MCF 10A (cell line): Measurements from ENCODE around the gene SNTG2. TPM values are rescaled to one million over a fixed set of nuclear protein-coding genes. Genes with fewer than 3 reads are reported as not detected.
"Not testable (repeated sequence)": the region's sequence is repeated elsewhere in the genome, so short reads cannot be mapped to it uniquely, and the experiment has no call there.

Experiments
- BruUV-seq: library from RNA; stranded (reverse); fragments of 400-500 nt; replicated peaks from 2 replicates; lab custom pipeline; 2021; lab: Mats Ljungman, UMichigan
- CTCF ChIA-PET: fragments of 300-600 bp; sonication (Branson Sonifier 250); formaldehyde crosslinking; extraction: SDS; loops from one replicate; lab custom pipeline; 2021; ENCODE audit warnings: antibody characterized with exemption, inconsistent platforms; lab: Yijun Ruan, JAX
- POLR2A ChIA-PET: fragments of 300-600, 350-650 bp; sonication (Branson Sonifier 250); formaldehyde crosslinking; extraction: SDS; loops from one replicate; lab custom pipeline; 2020; ENCODE audit warnings: antibody characterized with exemption, inconsistent platforms; lab: Yijun Ruan, JAX
- DNase-seq: peaks from one replicate; pipeline ENCODE4 v3.0.0-alpha.2; 2018; ENCODE audit not compliant: unreplicated experiment
- H3K27ac Mint-ChIP-seq: one replicate; pipeline ENCODE4 v1.8.0; 2022; ENCODE audit warnings: mild to moderate bottlenecking, low read depth, mixed read lengths; ENCODE audit not compliant: unreplicated experiment
- H3K27me3 Mint-ChIP-seq: one replicate; pipeline ENCODE4 v1.8.0; 2022; ENCODE audit warnings: mixed read lengths; ENCODE audit not compliant: insufficient read depth, unreplicated experiment
- H3K36me3 Mint-ChIP-seq: one replicate; pipeline ENCODE4 v1.8.0; 2022; ENCODE audit warnings: mild to moderate bottlenecking, moderate library complexity, mixed read lengths; ENCODE audit not compliant: insufficient read depth, unreplicated experiment
- H3K4me1 Mint-ChIP-seq: one replicate; pipeline ENCODE4 v1.8.0; 2022; ENCODE audit warnings: mixed read lengths; ENCODE audit not compliant: insufficient read depth, unreplicated experiment
- H3K4me3 Mint-ChIP-seq: one replicate; pipeline ENCODE4 v1.8.0; 2022; ENCODE audit warnings: mild to moderate bottlenecking, moderate library complexity, mixed read lengths; ENCODE audit not compliant: unreplicated experiment
- H3K9me3 Mint-ChIP-seq: one replicate; pipeline ENCODE4 v1.8.0; 2022; ENCODE audit warnings: mixed read lengths; ENCODE audit not compliant: unreplicated experiment
- CTCF ChIP-seq: fragments of 200-600 bp; IDR thresholded peaks from one replicate; pipeline ENCODE4 v1.8.0; 2022; ENCODE audit warnings: antibody characterized with exemption, mild to moderate bottlenecking; ENCODE audit not compliant: unreplicated experiment
- intact Hi-C: fragments of 100-400 bp; cut with micrococcal nuclease; formaldehyde crosslinking; loops from 2 replicates; pipeline ENCODE4 v1.14.1; 2022
- total RNA-seq: library from RNA; stranded (reverse); gene quantifications from 2 replicates; pipeline ENCODE4 v1.2.3, GENCODE V29; 2022

SNTG2 gene
- total RNA-seq, 1 experiment from 2014 or later = not detected

GRCh38 chr2:1104364-1104763, 153.7 kb downstream of the SNTG2 start:
- DNase-seq = no peak
- TF ChIP-seq CTCF = no peak
- H3K4me3 Mint-ChIP-seq = no peak overlapping the region
- no peaks in the 10 kb centered on the region for H3K9me3 Mint-ChIP-seq
- no peaks in the 10 kb centered on the region for H3K27me3 Mint-ChIP-seq
- no peaks in the 10 kb centered on the region for H3K4me1 Mint-ChIP-seq
- no TSS peak for BruUV-seq
- intact Hi-C loops = no loop called here
- ChIA-PET POLR2A (no interaction called here), CTCF (interaction anchor here (0.6 kb wide), 1 partner anchor 288 kb away, joined by 3 read pairs; no protein-coding TSS in a partner anchor)
- no peak overlapping the region for H3K27ac Mint-ChIP-seq
- H3K36me3 Mint-ChIP-seq = no peaks in the 10 kb centered on the region

GRCh38 chr2:1106344-1106743, 155.7 kb downstream of the SNTG2 start:
- H3K36me3 Mint-ChIP-seq, H3K27ac Mint-ChIP-seq, H3K9me3 Mint-ChIP-seq, H3K4me3 Mint-ChIP-seq, H3K4me1 Mint-ChIP-seq, POLR2A ChIA-PET, BruUV-seq, H3K27me3 Mint-ChIP-seq, DNase-seq, CTCF ChIA-PET, intact Hi-C loops: not testable (repeated sequence)

- BruUV-seq = no TSS peak
- H3K9me3 Mint-ChIP-seq = peaks cover 11% of the 10 kb centered on the region
- intact Hi-C loops = no loop called here
- CTCF ChIA-PET = interaction anchor here (0.6 to 0.8 kb wide), 2 partner anchors 23 to 33 kb away, joined by 3 read pairs; no protein-coding TSS in a partner anchor
- H3K36me3 Mint-ChIP-seq = no peaks in the 10 kb centered on the region
- no peaks in the 10 kb centered on the region for H3K4me1 Mint-ChIP-seq
- H3K4me3 Mint-ChIP-seq = no peak overlapping the region
- no peak for DNase-seq
- no peak overlapping the region for H3K27ac Mint-ChIP-seq
- TF ChIP-seq CTCF = no peak
- H3K27me3 Mint-ChIP-seq = no peaks in the 10 kb centered on the region
- POLR2A ChIA-PET = no interaction called here
Measured at GRCh38 chr2:1115843-1116539, 165.3 kb downstream of the SNTG2 start.

- no peak for DNase-seq
- no peak overlapping the region for H3K4me3 Mint-ChIP-seq
- no peaks in the 10 kb centered on the region for H3K36me3 Mint-ChIP-seq
- no peak for TF ChIP-seq CTCF
- ChIA-PET CTCF (no interaction called here), POLR2A (no interaction called here)
- no peaks in the 10 kb centered on the region for H3K4me1 Mint-ChIP-seq
- no peak overlapping the region for H3K27ac Mint-ChIP-seq
- H3K27me3 Mint-ChIP-seq = no peaks in the 10 kb centered on the region
- peaks cover 11% of the 10 kb centered on the region for H3K9me3 Mint-ChIP-seq
- intact Hi-C loops = no loop called here
- no TSS peak for BruUV-seq
Measured at GRCh38 chr2:1117569-1117968, 166.9 kb downstream of the SNTG2 start.
